Measurements from ENCODE around the gene ATM. TPM values are rescaled to one million over a fixed set of nuclear protein-coding genes. Genes with fewer than 3 reads are reported as not detected.
"Not testable (repeated sequence)": the region's sequence is repeated elsewhere in the genome, so short reads cannot be mapped to it uniquely, and the experiment has no call there.

ATM gene
- total RNA-seq, 1 experiment from 2014 or later, result 28.9 TPM

GRCh38 chr11:108388576-108388975, 165.7 kb downstream of the ATM start:
- no peak overlapping the region for H3K4me3 ChIP-seq
- no peak overlapping the region for H3K27ac ChIP-seq
- DNase-seq (ENCODE audit: low read depth in 1 of 2, low spot score in 2 of 2), result no peak
- no peaks in the 10 kb centered on the region for H3K27me3 ChIP-seq (replicated peaks)
- no peaks in the 10 kb centered on the region for H3K9me3 ChIP-seq (replicated peaks)
- no peaks in the 10 kb centered on the region for H3K36me3 ChIP-seq
- H3K4me1 ChIP-seq (replicated peaks), result no peaks in the 10 kb centered on the region

GRCh38 chr11:108392353-108392752, 169.5 kb downstream of the ATM start:
- Histone ChIP-seq H3K9me3 (replicated peaks) (no peaks in the 10 kb centered on the region), H3K36me3 (no peaks in the 10 kb centered on the region), H3K27ac (no peak overlapping the region), H3K4me1 (replicated peaks) (no peaks in the 10 kb centered on the region), H3K27me3 (replicated peaks) (no peaks in the 10 kb centered on the region), H3K4me3 (no peak overlapping the region)
- no peak for DNase-seq (ENCODE audit: low read depth in 1 of 2, low spot score in 2 of 2)

GRCh38 chr11:108393046-108393445, 170.2 kb downstream of the ATM start:
- Histone ChIP-seq H3K9me3 (replicated peaks) (no peaks in the 10 kb centered on the region), H3K27ac (no peak overlapping the region), H3K36me3 (no peaks in the 10 kb centered on the region), H3K27me3 (replicated peaks) (no peaks in the 10 kb centered on the region), H3K4me3 (no peak overlapping the region), H3K4me1 (replicated peaks) (no peaks in the 10 kb centered on the region)
- no peak for DNase-seq (ENCODE audit: low read depth in 1 of 2, low spot score in 2 of 2)

GRCh38 chr11:108394744-108395284, 171.9 kb downstream of the ATM start:
- no peaks in the 10 kb centered on the region for H3K4me1 ChIP-seq (replicated peaks)

GRCh38 chr11:108396672-108397071, 173.8 kb downstream of the ATM start:
- not testable (repeated sequence) for H3K27me3 ChIP-seq (replicated peaks); H3K9me3 ChIP-seq (replicated peaks); H3K27ac ChIP-seq; DNase-seq (ENCODE audit: low read depth in 1 of 2, low spot score in 2 of 2); H3K4me1 ChIP-seq (replicated peaks); H3K4me3 ChIP-seq; H3K36me3 ChIP-seq

More at GRCh38 chr11:108394744-108395284, 171.9 kb downstream of the ATM start:
- DNase-seq (ENCODE audit: low read depth in 1 of 2, low spot score in 2 of 2), result no peak
- no peak overlapping the region for H3K27ac ChIP-seq
- H3K9me3 ChIP-seq (replicated peaks), result no peaks in the 10 kb centered on the region
- H3K27me3 ChIP-seq (replicated peaks), result no peaks in the 10 kb centered on the region
- no peak overlapping the region for H3K4me3 ChIP-seq
- no peaks in the 10 kb centered on the region for H3K36me3 ChIP-seq

- H3K27me3 ChIP-seq (replicated peaks), result no peaks in the 10 kb centered on the region
- DNase-seq (ENCODE audit: low read depth in 1 of 2, low spot score in 2 of 2), result no peak
- H3K4me3 ChIP-seq, result no peak overlapping the region
- no peaks in the 10 kb centered on the region for H3K4me1 ChIP-seq (replicated peaks)
- H3K27ac ChIP-seq, result no peak overlapping the region
- no peaks in the 10 kb centered on the region for H3K9me3 ChIP-seq (replicated peaks)
- no peaks in the 10 kb centered on the region for H3K36me3 ChIP-seq
These were observed 175.6 kb downstream of the ATM start for GRCh38 chr11:108398439-108398838.

- DNase-seq (ENCODE audit: low read depth in 1 of 2, low spot score in 2 of 2), result no peak
- H3K4me3 ChIP-seq, result no peak overlapping the region
- no peaks in the 10 kb centered on the region for H3K36me3 ChIP-seq
These were observed 179.4 kb downstream of the ATM start for GRCh38 chr11:108402241-108402640.

GRCh38 chr11:108403052-108403451, 180.2 kb downstream of the ATM start:
- no peaks in the 10 kb centered on the region for H3K4me1 ChIP-seq (replicated peaks)
- no peak overlapping the region for H3K27ac ChIP-seq
- H3K36me3 ChIP-seq, result no peaks in the 10 kb centered on the region
- no peaks in the 10 kb centered on the region for H3K27me3 ChIP-seq (replicated peaks)
- no peak overlapping the region for H3K4me3 ChIP-seq
- DNase-seq (ENCODE audit: low read depth in 1 of 2, low spot score in 2 of 2), result no peak
- H3K9me3 ChIP-seq (replicated peaks), result no peaks in the 10 kb centered on the region

More at GRCh38 chr11:108402241-108402640, 179.4 kb downstream of the ATM start:
- Histone ChIP-seq H3K4me1 (replicated peaks) (no peaks in the 10 kb centered on the region), H3K27ac (no peak overlapping the region), H3K27me3 (replicated peaks) (no peaks in the 10 kb centered on the region), H3K9me3 (replicated peaks) (no peaks in the 10 kb centered on the region)

GRCh38 chr11:108405706-108406105, 182.8 kb downstream of the ATM start:
- H3K27me3 ChIP-seq (replicated peaks), result no peaks in the 10 kb centered on the region
- no peak overlapping the region for H3K4me3 ChIP-seq
- no peaks in the 10 kb centered on the region for H3K36me3 ChIP-seq
- no peaks in the 10 kb centered on the region for H3K9me3 ChIP-seq (replicated peaks)
- no peak overlapping the region for H3K27ac ChIP-seq
- no peak for DNase-seq (ENCODE audit: low read depth in 1 of 2, low spot score in 2 of 2)
- H3K4me1 ChIP-seq (replicated peaks), result no peaks in the 10 kb centered on the region

GRCh38 chr11:108414958-108415357, 192.1 kb downstream of the ATM start:
- Histone ChIP-seq H3K36me3 (no peaks in the 10 kb centered on the region), H3K9me3 (replicated peaks) (no peaks in the 10 kb centered on the region), H3K4me1 (replicated peaks) (no peaks in the 10 kb centered on the region), H3K27ac (no peak overlapping the region), H3K27me3 (replicated peaks) (no peaks in the 10 kb centered on the region), H3K4me3 (no peak overlapping the region)
- no peak for DNase-seq (ENCODE audit: low read depth in 1 of 2, low spot score in 2 of 2)

GRCh38 chr11:108417551-108417950, 194.7 kb downstream of the ATM start:
- not testable (repeated sequence) for H3K4me3 ChIP-seq; H3K27ac ChIP-seq; H3K4me1 ChIP-seq (replicated peaks); H3K9me3 ChIP-seq (replicated peaks); DNase-seq (ENCODE audit: low read depth in 1 of 2, low spot score in 2 of 2); H3K36me3 ChIP-seq; H3K27me3 ChIP-seq (replicated peaks)

Other genes starting within 250 kb of the ATM start
- 17.1 and 19.6 TPM in 2 replicates for gene CUL5, start 214.2 kb upstream of the ATM start, total RNA-seq (2014; rRNA removed; shearing (Covaris generic))
- gene ACAT1, start 101.5 kb upstream of the ATM start, total RNA-seq (2014; rRNA removed; shearing (Covaris generic)), result 73.9 and 125 TPM in 2 replicates
- 6.1 and 9.9 TPM in 2 replicates for gene NPAT, start 429 bp upstream of the ATM start, total RNA-seq (2014; rRNA removed; shearing (Covaris generic))
- gene C11orf65, start 244.5 kb downstream of the ATM start, total RNA-seq (2014; rRNA removed; shearing (Covaris generic)), result 3.4 TPM in 1 of 2 replicates, not detected in the other

Data from SJSA1 (cell line).